WTC11 (cell line): ENCODE results near the gene CCDC83. TPM values are rescaled to one million over a fixed set of nuclear protein-coding genes. Genes with fewer than 3 reads are reported as not detected.

Experiments used
- ATAC-seq: fragments of 200-7000 bp; cut with Tn5 transposase; 2 replicates; pipeline ENCODE4 v1.10.0; 2021; ENCODE audit warnings: mild to moderate bottlenecking, moderate library complexity
- CTCF ChIA-PET: fragments of 300-600 bp; sonication (Branson Sonifier 250); formaldehyde crosslinking; loops from one replicate; lab custom pipeline; 2021; ENCODE audit warnings: antibody characterized with exemption; lab: Charles Lee
- POLR2A ChIA-PET: fragments of 350-600 bp; sonication (Branson Sonifier 250); formaldehyde crosslinking; loops from one replicate; lab custom pipeline; 2021; ENCODE audit warnings: antibody characterized with exemption; lab: Charles Lee
- DNase-seq: peaks from one replicate; pipeline ENCODE4 v3.0.0; 2021; ENCODE audit warnings: low spot score
- H3K27ac Mint-ChIP-seq: 2 replicates; pipeline ENCODE4 v1.8.0; 2021; ENCODE audit warnings: mixed read lengths
- H3K27me3 Mint-ChIP-seq: 2 replicates; pipeline ENCODE4 v1.8.0; 2021; ENCODE audit warnings: low read depth, mild to moderate bottlenecking, moderate library complexity, mixed read lengths
- H3K36me3 Mint-ChIP-seq: 2 replicates; pipeline ENCODE4 v1.8.0; 2021; ENCODE audit warnings: mixed read lengths
- H3K4me1 Mint-ChIP-seq: 2 replicates; pipeline ENCODE4 v1.8.0; 2022; ENCODE audit warnings: mixed read lengths
- H3K4me3 Mint-ChIP-seq: 2 replicates; pipeline ENCODE4 v1.8.0; 2021; ENCODE audit warnings: mild to moderate bottlenecking, moderate library complexity, mixed read lengths
- H3K9me3 Mint-ChIP-seq: 2 replicates; pipeline ENCODE4 v1.8.0; 2021; ENCODE audit warnings: mixed read lengths
- ATF1 ChIP-seq: sonication (generic); formaldehyde crosslinking; IDR thresholded peaks from 2 replicates; pipeline ENCODE4 v1.8.1; 2023; ENCODE audit warnings: mild to moderate bottlenecking, moderate library complexity, missing genetic modification reagents
- ATF2 ChIP-seq: sonication (generic); formaldehyde crosslinking; IDR thresholded peaks from 2 replicates; pipeline ENCODE4 v1.8.1; 2022; ENCODE audit warnings: low read depth, missing genetic modification reagents, borderline replicate concordance
- CDX4 ChIP-seq: fragments of 250-450 bp; sonication (Bioruptor Pico); IDR thresholded peaks from 2 replicates; pipeline ENCODE4 v1.9.0; 2021; ENCODE audit warnings: moderate library complexity, mild to moderate bottlenecking, inconsistent platforms, borderline replicate concordance
- CREM ChIP-seq: sonication (generic); formaldehyde crosslinking; IDR thresholded peaks from 2 replicates; pipeline ENCODE4 v1.8.1; 2022; ENCODE audit warnings: mild to moderate bottlenecking, missing genetic modification reagents, moderate library complexity
- E2F1 ChIP-seq: sonication (generic); formaldehyde crosslinking; IDR thresholded peaks from 2 replicates; pipeline ENCODE4 v1.8.0; 2022; ENCODE audit warnings: mild to moderate bottlenecking, missing genetic modification reagents
- E2F5 ChIP-seq: sonication (generic); formaldehyde crosslinking; IDR thresholded peaks from 2 replicates; pipeline ENCODE4 v1.8.1; 2022; ENCODE audit warnings: mild to moderate bottlenecking, moderate library complexity, missing genetic modification reagents
- FOXP1 ChIP-seq: sonication (generic); formaldehyde crosslinking; IDR thresholded peaks from 2 replicates; pipeline ENCODE4 v1.8.0; 2022; ENCODE audit warnings: missing genetic modification reagents, mild to moderate bottlenecking, moderate library complexity, borderline replicate concordance
- IRF2 ChIP-seq: sonication (generic); formaldehyde crosslinking; IDR thresholded peaks from 2 replicates; pipeline ENCODE4 v1.8.0; 2022; ENCODE audit warnings: low read depth, missing genetic modification reagents, borderline replicate concordance
- MYBL2 ChIP-seq: sonication (generic); formaldehyde crosslinking; IDR thresholded peaks from 2 replicates; pipeline ENCODE4 v1.8.1; 2023; ENCODE audit warnings: mild to moderate bottlenecking, moderate library complexity, missing genetic modification reagents
- NFATC4 ChIP-seq: fragments of 250-450 bp; sonication (Bioruptor Pico); IDR thresholded peaks from 2 replicates; pipeline ENCODE4 v1.9.0; 2021; ENCODE audit warnings: mild to moderate bottlenecking
- SMAD3 ChIP-seq: sonication (generic); formaldehyde crosslinking; IDR thresholded peaks from 2 replicates; pipeline ENCODE4 v1.8.0; 2022; ENCODE audit warnings: missing genetic modification reagents, mild to moderate bottlenecking, borderline replicate concordance
- STAT6 ChIP-seq: sonication (generic); formaldehyde crosslinking; conservative IDR thresholded peaks from 2 replicates; pipeline ENCODE4 v1.8.1; 2023; ENCODE audit warnings: mild to moderate bottlenecking, low read depth, missing genetic modification reagents, moderate library complexity
- TP53 ChIP-seq: sonication (generic); formaldehyde crosslinking; IDR thresholded peaks from 2 replicates; pipeline ENCODE4 v1.8.1; 2023; ENCODE audit warnings: mild to moderate bottlenecking, missing genetic modification reagents
- ZMAT4 ChIP-seq: fragments of 250-450 bp; sonication (Bioruptor Pico); IDR thresholded peaks from 2 replicates; pipeline ENCODE4 v1.9.0; 2021; ENCODE audit warnings: mild to moderate bottlenecking
- ZNF138 ChIP-seq: sonication (generic); formaldehyde crosslinking; conservative IDR thresholded peaks from 2 replicates; pipeline ENCODE4 v1.8.1; 2022; ENCODE audit warnings: mild to moderate bottlenecking, moderate library complexity, missing genetic modification reagents
- ZNF232 ChIP-seq: sonication (generic); formaldehyde crosslinking; IDR thresholded peaks from 2 replicates; pipeline ENCODE4 v1.8.0; 2022; ENCODE audit warnings: mild to moderate bottlenecking, missing genetic modification reagents
- ZNF396 ChIP-seq: fragments of 250-450 bp; sonication (Bioruptor Pico); IDR thresholded peaks from 2 replicates; pipeline ENCODE4 v1.8.0; 2021; ENCODE audit warnings: mild to moderate bottlenecking, moderate library complexity, borderline replicate concordance
- ZNF416 ChIP-seq: fragments of 250-450 bp; sonication (Bioruptor Pico); IDR thresholded peaks from 2 replicates; pipeline ENCODE4 v1.9.0; 2021; ENCODE audit warnings: mild to moderate bottlenecking, inconsistent platforms
- total RNA-seq: library from RNA; stranded (reverse); gene quantifications from 3 replicates; pipeline ENCODE4 v1.2.3, GENCODE V29; 2021
- TF ChIP-seq, protein P1 (sequence below): fragments of 250-450 bp; sonication (Bioruptor Pico); IDR thresholded peaks from 2 replicates; pipeline ENCODE4 v2.1.2; 2022; ENCODE audit warnings: mild to moderate bottlenecking, moderate library complexity
- TF ChIP-seq, protein P2 (sequence below): fragments of 200-600 bp; IDR thresholded peaks from 2 replicates; pipeline ENCODE4 v1.8.0; 2022; ENCODE audit warnings: antibody characterized with exemption

Gene CCDC83
- total RNA-seq, 1 experiment from 2014 or later = not detected

GRCh38 chr11:85960678-85961077, 105.5 kb downstream of the CCDC83 start (continued):
- TF ChIP-seq ZNF396 (CRISPR knock-in tag) = no peak
- TF ChIP-seq E2F5 (CRISPR knock-in tag) = no peak
- no peak for TF ChIP-seq ZNF416 (CRISPR knock-in tag)
- no peak for TF ChIP-seq ZNF138 (CRISPR knock-in tag)
- TF ChIP-seq, protein P1, sequence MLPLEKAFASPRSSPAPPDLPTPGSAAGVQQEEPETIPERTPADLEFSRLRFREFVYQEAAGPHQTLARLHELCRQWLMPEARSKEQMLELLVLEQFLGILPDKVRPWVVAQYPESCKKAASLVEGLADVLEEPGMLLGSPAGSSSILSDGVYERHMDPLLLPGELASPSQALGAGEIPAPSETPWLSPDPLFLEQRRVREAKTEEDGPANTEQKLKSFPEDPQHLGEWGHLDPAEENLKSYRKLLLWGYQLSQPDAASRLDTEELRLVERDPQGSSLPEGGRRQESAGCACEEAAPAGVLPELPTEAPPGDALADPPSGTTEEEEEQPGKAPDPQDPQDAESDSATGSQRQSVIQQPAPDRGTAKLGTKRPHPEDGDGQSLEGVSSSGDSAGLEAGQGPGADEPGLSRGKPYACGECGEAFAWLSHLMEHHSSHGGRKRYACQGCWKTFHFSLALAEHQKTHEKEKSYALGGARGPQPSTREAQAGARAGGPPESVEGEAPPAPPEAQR = no peak
- TF ChIP-seq ZNF232 (CRISPR knock-in tag) = no peak
- no peak for TF ChIP-seq TP53

DNA sequence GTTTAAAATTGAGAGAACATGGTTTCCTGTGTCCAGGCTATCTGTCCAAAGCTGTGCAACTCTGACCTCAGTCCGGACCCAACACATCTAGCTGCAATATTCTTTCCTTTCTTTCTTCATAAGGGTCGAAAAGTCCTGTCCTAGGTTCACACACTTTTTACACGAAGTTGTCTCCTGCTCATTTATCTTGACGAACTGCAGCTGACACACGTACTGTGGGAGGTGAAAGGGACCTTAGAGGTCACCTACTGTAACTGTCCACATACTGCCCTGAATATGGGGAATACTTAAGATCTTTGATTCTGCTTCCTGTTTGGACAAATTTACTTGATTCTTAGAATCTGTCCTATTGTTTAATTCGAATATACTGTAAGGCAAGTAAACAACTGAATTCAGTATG, 105.9 kb downstream of the CCDC83 start:
- Mint-ChIP-seq H3K9me3 (no peaks in the 10 kb centered on the region), H3K4me1 (peaks cover 3% of the 10 kb centered on the region; the same call in 1 of the 2 replicates), H3K36me3 (peaks cover 25% of the 10 kb centered on the region), H3K4me3 (no peak overlapping the region), H3K27me3 (no peaks in the 10 kb centered on the region), H3K27ac (no peak overlapping the region)
- ChIA-PET CTCF (no interaction called here), POLR2A (no interaction called here)
- TF ChIP-seq CDX4 (CRISPR knock-in tag) (no peak), FOXP1 (CRISPR knock-in tag) (no peak), MYBL2 (no peak), E2F1 (CRISPR knock-in tag) (no peak), NFATC4 (CRISPR knock-in tag) (no peak), ZNF396 (CRISPR knock-in tag) (no peak), CREM (no peak), ATF1 (CRISPR knock-in tag) (no peak), STAT6 (CRISPR knock-in tag) (no peak), SMAD3 (no peak), ATF2 (no peak), ZMAT4 (CRISPR knock-in tag) (no peak), IRF2 (CRISPR knock-in tag) (no peak)
- TF ChIP-seq, protein P1 = no peak
- TF ChIP-seq, protein P2, sequence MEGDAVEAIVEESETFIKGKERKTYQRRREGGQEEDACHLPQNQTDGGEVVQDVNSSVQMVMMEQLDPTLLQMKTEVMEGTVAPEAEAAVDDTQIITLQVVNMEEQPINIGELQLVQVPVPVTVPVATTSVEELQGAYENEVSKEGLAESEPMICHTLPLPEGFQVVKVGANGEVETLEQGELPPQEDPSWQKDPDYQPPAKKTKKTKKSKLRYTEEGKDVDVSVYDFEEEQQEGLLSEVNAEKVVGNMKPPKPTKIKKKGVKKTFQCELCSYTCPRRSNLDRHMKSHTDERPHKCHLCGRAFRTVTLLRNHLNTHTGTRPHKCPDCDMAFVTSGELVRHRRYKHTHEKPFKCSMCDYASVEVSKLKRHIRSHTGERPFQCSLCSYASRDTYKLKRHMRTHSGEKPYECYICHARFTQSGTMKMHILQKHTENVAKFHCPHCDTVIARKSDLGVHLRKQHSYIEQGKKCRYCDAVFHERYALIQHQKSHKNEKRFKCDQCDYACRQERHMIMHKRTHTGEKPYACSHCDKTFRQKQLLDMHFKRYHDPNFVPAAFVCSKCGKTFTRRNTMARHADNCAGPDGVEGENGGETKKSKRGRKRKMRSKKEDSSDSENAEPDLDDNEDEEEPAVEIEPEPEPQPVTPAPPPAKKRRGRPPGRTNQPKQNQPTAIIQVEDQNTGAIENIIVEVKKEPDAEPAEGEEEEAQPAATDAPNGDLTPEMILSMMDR = no peak
- DNase-seq (no peak), ATAC-seq (no peak)
